ENCODE results near the gene CPPED1.

DNA sequence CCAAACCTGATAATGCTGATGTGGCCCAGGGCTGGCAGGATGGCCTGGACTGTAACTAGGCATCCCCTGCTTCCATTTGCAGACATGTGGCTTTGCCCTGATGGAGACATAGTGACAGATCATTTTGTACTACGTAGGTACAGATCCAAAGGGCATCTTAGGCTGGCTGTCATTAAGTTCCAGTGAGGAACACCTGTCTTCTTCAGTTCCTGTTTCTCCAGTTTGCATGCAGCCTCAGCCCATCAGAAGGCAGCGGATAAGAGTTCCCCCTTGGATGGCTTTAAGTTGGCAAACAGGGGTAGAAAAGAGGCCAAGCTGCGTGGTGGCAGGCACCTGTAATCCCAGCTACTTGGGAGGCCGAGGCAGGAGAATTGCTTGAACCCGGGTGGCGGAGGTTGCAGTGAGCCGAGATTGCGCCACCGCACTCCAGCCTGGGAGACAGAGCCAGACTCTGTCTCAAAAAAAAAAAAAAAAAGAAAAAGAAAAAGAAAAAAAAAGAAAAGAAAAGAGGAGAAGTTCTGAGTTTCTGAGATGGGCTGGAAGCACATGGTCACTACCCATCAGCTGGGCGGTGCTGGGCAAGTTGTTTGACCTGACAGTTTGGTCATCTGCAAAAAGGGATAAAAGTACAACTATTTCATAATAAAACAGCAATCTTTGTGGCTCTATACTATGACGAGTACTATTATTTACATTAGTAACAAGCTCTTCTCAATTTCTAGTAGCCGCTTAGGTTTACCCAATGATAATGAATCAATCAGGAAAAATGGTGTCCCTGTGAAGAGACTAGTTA, 42.7 kb downstream of the CPPED1 start:
- TF ChIP-seq POLR2A (IDR thresholded peaks at IDR 0.05; ENCODE audit: low read depth, low read length): no peak
- no peak for TF ChIP-seq POU2F2 (IDR thresholded peaks at IDR 0.05; ENCODE audit: low read depth, low read length)
- no peak for TF ChIP-seq TAF1 (IDR thresholded peaks at IDR 0.05; ENCODE audit: low read depth, low read length)
- no peak for TF ChIP-seq POLR2AphosphoS5 (IDR thresholded peaks at IDR 0.05; ENCODE audit: low read depth, low read length)
- peak; percentile 82 for TF ChIP-seq SPI1 (IDR thresholded peaks at IDR 0.05; ENCODE audit: low read depth, low read length)
- no peak for TF ChIP-seq PAX5 (IDR thresholded peaks at IDR 0.05; ENCODE audit: insufficient read depth, low read length, severe bottlenecking)
